ENCODE results near the gene STING1. TPM values are rescaled to one million over a fixed set of nuclear protein-coding genes. Genes with fewer than 3 reads are reported as not detected.

Gene STING1
- total and polyA plus RNA-seq, 2 experiments from 2014 or later, result 72.6 to 75.0 TPM

GRCh38 chr5:139473105-139473504 is 9.5 kb downstream of the STING1 start:
- H3K36me3 ChIP-seq (ENCODE audit: low read depth), result no peaks in the 10 kb centered on the region
- no peak overlapping the region for H3K9ac ChIP-seq
- H3K79me2 ChIP-seq (ENCODE audit: insufficient read depth), result no peaks in the 10 kb centered on the region
- peaks cover 11% of the 10 kb centered on the region for H3K4me1 ChIP-seq (ENCODE audit: insufficient read depth)
- H3K27ac ChIP-seq, result no peak overlapping the region
- H3K4me2 ChIP-seq (ENCODE audit: unreplicated experiment), result no peak overlapping the region
- H3K9me3 ChIP-seq (ENCODE audit: low read depth), result no peaks in the 10 kb centered on the region
- H3K9me2 ChIP-seq (ENCODE audit: insufficient read depth), result no peaks in the 10 kb centered on the region
- in situ Hi-C loops (cut with MboI), result no loop called here
- H3F3A ChIP-seq (ENCODE audit: insufficient read depth), result no peaks in the 10 kb centered on the region
- TF ChIP-seq EZH2 (IDR thresholded peaks at IDR 0.05; ENCODE audit: insufficient read depth, poor library complexity, severe bottlenecking), result no peak
- TF ChIP-seq EZH2phosphoT487 (IDR thresholded peaks at IDR 0.05; ENCODE audit: insufficient read depth, low read depth), result no peak
- H2AFZ ChIP-seq, result no peak overlapping the region
- no peak overlapping the region for H3K4me3 ChIP-seq
- H4K20me1 ChIP-seq (ENCODE audit: insufficient read depth), result no peaks in the 10 kb centered on the region
- 87 to 89% methylated on average over 8 of the region's 8 CpGs for WGBS, 2 experiments (ENCODE audit: low coverage in 1 of 2, low lambda C conversion rate in 2 of 2, missing lambda C conversion rate in 2 of 2)
- no peak for DNase-seq
- no peaks in the 10 kb centered on the region for H3K27me3 ChIP-seq (replicated peaks; ENCODE audit: insufficient read depth)

DNA sequence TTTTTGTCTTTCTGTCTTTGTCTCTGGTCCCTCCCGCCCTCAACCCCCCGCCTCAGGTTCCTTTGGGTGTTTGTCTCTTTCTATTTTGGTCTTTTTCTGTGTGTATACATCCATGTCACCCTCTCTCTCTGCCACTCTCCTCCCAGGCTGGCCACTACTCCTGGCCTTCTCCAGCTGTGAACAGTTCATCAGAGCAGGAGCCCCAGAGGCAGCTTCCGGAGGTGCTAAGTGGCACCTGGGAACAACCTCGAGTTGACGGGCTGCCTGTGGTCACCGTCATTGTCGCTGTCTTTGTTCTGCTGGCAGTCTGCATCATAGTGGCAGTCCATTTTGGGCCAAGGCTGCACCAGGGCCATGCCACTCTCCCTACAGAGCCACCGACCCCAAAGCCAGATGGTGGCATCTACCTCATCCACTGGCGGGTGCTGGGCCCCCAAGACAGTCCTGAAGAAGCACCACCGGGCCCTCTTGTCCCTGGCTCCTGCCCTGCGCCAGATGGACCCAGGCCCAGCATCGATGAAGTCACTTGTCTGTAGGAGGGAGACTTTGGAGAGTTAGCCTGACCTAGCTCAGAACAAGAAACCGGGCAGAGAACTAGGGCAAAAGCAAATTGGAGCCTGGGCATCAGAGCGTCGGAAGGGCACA is 10.1 kb downstream of the STING1 start:
- Histone ChIP-seq H3K4me2 (ENCODE audit: unreplicated experiment) (no peak overlapping the region), H3K27ac (no peak overlapping the region), H3K79me2 (ENCODE audit: insufficient read depth) (no peaks in the 10 kb centered on the region), H3K9me3 (ENCODE audit: low read depth) (no peaks in the 10 kb centered on the region), H3K4me1 (ENCODE audit: insufficient read depth) (peaks cover 11% of the 10 kb centered on the region), H4K20me1 (ENCODE audit: insufficient read depth) (no peaks in the 10 kb centered on the region), H3K4me3 (no peak overlapping the region), H3K9ac (no peak overlapping the region), H3K36me3 (ENCODE audit: low read depth) (no peaks in the 10 kb centered on the region), H2AFZ (no peak overlapping the region), H3K27me3 (replicated peaks; ENCODE audit: insufficient read depth) (no peaks in the 10 kb centered on the region), H3K9me2 (ENCODE audit: insufficient read depth) (no peaks in the 10 kb centered on the region), H3F3A (ENCODE audit: insufficient read depth) (no peaks in the 10 kb centered on the region)
- 80 to 81% methylated on average over 15 of the region's 15 CpGs for WGBS, 2 experiments (ENCODE audit: low coverage in 1 of 2, low lambda C conversion rate in 2 of 2, missing lambda C conversion rate in 2 of 2)
- in situ Hi-C loops (cut with MboI), result no loop called here
- DNase-seq, result no peak
- TF ChIP-seq EZH2phosphoT487 (IDR thresholded peaks at IDR 0.05; ENCODE audit: insufficient read depth, low read depth), result no peak

- H2AFZ ChIP-seq, result no peak within 1 kb of the TSS
- no peak within 1 kb of the TSS for H3K9ac ChIP-seq
- no peak within 1 kb of the TSS for H3K27ac ChIP-seq
- H4K20me1 ChIP-seq (ENCODE audit: insufficient read depth), result no peaks in the 10 kb centered on the region
- H3K4me2 ChIP-seq (ENCODE audit: unreplicated experiment), result no peak within 1 kb of the TSS
- H3F3A ChIP-seq (ENCODE audit: insufficient read depth), result no peaks in the 10 kb centered on the region
- H3K4me3 ChIP-seq, result no peak within 1 kb of the TSS
- no peak for DNase-seq
- 86 to 88% methylated on average over 9 of the region's 9 CpGs for WGBS, 2 experiments (ENCODE audit: low coverage in 1 of 2, low lambda C conversion rate in 2 of 2, missing lambda C conversion rate in 2 of 2)
- H3K79me2 ChIP-seq (ENCODE audit: insufficient read depth), result no peaks in the 10 kb centered on the region
- no peaks in the 10 kb centered on the region for H3K36me3 ChIP-seq (ENCODE audit: low read depth)
- H3K4me1 ChIP-seq (ENCODE audit: insufficient read depth), result peaks cover 11% of the 10 kb centered on the region
- no peaks in the 10 kb centered on the region for H3K9me2 ChIP-seq (ENCODE audit: insufficient read depth)
- no peaks in the 10 kb centered on the region for H3K9me3 ChIP-seq (ENCODE audit: low read depth)
- no peaks in the 10 kb centered on the region for H3K27me3 ChIP-seq (replicated peaks; ENCODE audit: insufficient read depth)
- in situ Hi-C loops (cut with MboI), result no loop called here
- TF ChIP-seq EZH2phosphoT487 (IDR thresholded peaks at IDR 0.05; ENCODE audit: insufficient read depth, low read depth), result no peak
- TF ChIP-seq EZH2 (IDR thresholded peaks at IDR 0.05; ENCODE audit: insufficient read depth, poor library complexity, severe bottlenecking), result no peak
Measured at GRCh38 chr5:139470821-139471300, 11.7 kb downstream of the STING1 start, which contains the start of gene SMIM33. Gene SMIM33 (plus strand): TSS chr5:139471004. CDS start chr5:139471122, 118 bp downstream.

- peaks cover 3% of the 10 kb centered on the region for H3K4me1 ChIP-seq (ENCODE audit: insufficient read depth)
- no peaks in the 10 kb centered on the region for H3F3A ChIP-seq (ENCODE audit: insufficient read depth)
- H2AFZ ChIP-seq, result no peak overlapping the region
- H3K9ac ChIP-seq, result no peak overlapping the region
- H3K9me2 ChIP-seq (ENCODE audit: insufficient read depth), result no peaks in the 10 kb centered on the region
- WGBS, 2 experiments (ENCODE audit: low coverage in 1 of 2, low lambda C conversion rate in 2 of 2, missing lambda C conversion rate in 2 of 2), result 83 to 87% methylated on average over 8 of the region's 8 CpGs
- no peaks in the 10 kb centered on the region for H3K9me3 ChIP-seq (ENCODE audit: low read depth)
- TF ChIP-seq EZH2phosphoT487 (IDR thresholded peaks at IDR 0.05; ENCODE audit: insufficient read depth, low read depth) (no peak), EZH2 (IDR thresholded peaks at IDR 0.05; ENCODE audit: insufficient read depth, poor library complexity, severe bottlenecking) (no peak)
- no peak overlapping the region for H3K4me2 ChIP-seq (ENCODE audit: unreplicated experiment)
- H3K27ac ChIP-seq, result no peak overlapping the region
- no peaks in the 10 kb centered on the region for H3K36me3 ChIP-seq (ENCODE audit: low read depth)
- no peaks in the 10 kb centered on the region for H3K79me2 ChIP-seq (ENCODE audit: insufficient read depth)
- H3K4me3 ChIP-seq, result no peak overlapping the region
- no peaks in the 10 kb centered on the region for H3K27me3 ChIP-seq (replicated peaks; ENCODE audit: insufficient read depth)
- no peaks in the 10 kb centered on the region for H4K20me1 ChIP-seq (ENCODE audit: insufficient read depth)
- DNase-seq, result peak; percentile 27
- in situ Hi-C loops (cut with MboI), result no loop called here
Measured at GRCh38 chr5:139468421-139468931, 14.1 kb downstream of the STING1 start.

Measured in GM23248 (cell line).